HG02943 (cell line): ENCODE results near the gene MAP3K14.

ENCODE experiments used
- ATAC-seq: cut with Tn5 transposase; IDR thresholded peaks from one replicate; pipeline ENCODE4 v1.9.1; 2021; ENCODE audit warnings: mild to moderate bottlenecking, low read depth, moderate library complexity; ENCODE audit not compliant: unreplicated experiment

The MAP3K14 gene

DNA sequence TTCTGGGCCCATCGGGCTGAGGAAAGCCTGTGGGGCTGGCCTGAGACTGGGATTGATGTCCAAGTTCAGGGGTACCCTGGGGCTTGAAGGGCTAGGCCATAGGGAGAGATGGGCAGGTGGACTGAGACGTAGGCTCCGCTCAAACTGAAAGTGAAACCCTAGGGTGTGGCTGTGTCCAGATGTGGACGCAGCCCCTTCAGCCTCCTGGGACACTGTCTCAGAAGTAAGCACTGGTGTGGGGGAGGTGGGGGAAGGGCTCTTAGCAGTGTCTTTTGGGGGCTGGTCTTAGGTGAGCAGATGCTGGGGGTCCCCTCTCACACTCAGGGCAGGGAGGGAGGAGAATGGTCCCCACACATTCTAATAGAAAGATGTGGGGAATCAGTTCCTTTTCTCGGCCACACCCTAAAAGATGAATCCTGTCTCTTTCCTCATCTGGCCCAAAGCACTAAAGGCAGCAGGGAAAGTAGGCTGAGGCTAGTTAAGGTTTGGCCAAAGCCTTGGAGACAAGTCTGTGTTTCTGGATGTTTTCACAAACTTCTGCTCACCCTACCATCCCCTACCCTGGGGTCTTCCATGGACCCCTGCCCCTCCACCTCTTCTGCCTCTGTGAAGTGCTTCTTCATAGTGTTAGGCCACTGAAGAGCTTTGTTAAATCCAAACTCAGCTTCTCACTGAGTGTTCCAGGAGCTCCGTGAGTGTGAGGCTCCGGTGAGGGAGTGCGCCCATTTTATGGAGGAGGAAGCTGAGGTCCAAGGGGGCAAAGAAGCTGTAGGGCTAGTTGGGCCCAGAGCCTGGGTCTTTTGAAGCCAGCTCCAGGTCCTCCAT lies 89.5 kb downstream of the MAP3K14 start:
- ATAC-seq, result no peak

GRCh38 chr17:45226576-45226975 lies 90.2 kb downstream of the MAP3K14 start:
- no peak for ATAC-seq

DNA sequence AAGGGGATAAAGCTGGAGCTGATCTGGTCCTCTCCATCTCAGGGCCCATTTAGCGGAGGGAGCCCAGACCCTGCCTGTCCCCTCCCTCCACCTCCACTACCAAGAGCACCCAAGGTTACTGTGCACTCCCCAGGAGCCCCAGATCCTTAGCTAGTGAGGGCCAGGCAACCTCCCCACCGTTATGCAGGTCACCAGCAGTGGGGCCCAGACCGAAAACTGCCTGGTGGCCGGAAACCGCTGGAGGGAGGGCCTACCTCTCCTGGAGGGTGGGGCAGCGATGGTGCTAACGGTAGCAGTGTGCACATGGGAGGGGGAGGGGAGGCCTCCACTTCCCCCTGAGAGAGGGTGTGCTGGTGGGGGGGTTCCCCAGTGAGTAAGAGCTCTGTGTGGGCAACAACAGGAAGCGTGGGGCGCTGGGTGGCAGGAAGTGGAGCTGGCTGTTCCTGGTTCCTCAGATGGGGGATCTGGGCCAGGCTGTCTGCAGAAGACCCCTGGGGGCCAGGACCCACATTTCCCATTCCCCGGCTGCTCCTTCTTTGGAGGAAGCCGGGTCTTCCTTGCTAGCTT lies 90.8 kb downstream of the MAP3K14 start:
- ATAC-seq, result no peak

DNA sequence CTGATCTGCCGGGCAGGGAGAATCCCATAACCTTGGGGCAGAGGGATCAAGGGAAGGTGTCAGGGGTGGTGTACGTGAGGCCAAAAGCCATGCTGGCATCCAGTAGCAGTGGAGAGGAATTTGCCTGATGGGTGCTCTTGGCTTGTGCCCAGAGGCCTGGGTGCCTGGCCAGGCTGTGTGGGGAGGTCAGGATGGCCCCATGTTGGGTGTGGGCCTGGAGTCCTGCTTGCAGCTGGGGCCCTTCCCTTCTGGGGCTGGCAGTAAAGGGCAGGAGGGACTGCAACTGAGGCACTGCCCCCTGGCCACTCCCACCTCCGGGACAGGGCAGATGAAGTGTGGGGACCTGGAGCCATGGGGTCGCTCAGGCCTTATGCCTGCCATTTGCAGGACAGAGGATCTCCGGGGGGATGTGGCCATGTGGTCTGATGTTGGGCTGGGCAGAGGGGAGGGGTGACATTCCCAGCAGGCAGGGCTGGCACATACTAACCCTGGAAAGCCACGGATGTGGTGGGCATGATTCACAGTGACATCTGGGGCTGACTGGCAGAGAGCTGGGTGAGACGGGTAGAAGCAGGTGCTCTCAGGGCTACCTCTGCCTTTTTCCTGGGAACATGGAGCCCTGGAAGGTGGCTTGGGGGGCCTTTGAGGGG lies 91.6 kb downstream of the MAP3K14 start:
- ATAC-seq, result no peak

DNA sequence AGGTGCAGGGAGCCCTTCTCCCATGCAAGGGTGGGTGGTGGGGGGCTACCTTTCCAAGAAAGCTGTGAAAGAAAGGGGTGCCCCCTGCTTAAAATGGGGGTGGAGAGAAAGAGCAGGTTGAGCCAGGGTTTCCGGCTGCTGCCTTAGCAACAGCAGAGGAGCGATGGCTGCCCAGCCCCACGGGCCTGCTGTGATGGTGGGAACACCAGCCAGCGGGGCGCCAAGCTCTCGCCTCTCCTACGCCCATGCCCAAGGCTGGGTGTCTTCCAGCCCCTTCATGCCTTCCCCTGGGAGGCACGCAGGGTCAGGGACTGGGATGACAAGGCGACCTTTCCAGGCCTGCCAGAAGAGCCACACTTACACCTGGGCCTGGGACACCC lies 92.2 kb downstream of the MAP3K14 start:
- no peak for ATAC-seq

DNA sequence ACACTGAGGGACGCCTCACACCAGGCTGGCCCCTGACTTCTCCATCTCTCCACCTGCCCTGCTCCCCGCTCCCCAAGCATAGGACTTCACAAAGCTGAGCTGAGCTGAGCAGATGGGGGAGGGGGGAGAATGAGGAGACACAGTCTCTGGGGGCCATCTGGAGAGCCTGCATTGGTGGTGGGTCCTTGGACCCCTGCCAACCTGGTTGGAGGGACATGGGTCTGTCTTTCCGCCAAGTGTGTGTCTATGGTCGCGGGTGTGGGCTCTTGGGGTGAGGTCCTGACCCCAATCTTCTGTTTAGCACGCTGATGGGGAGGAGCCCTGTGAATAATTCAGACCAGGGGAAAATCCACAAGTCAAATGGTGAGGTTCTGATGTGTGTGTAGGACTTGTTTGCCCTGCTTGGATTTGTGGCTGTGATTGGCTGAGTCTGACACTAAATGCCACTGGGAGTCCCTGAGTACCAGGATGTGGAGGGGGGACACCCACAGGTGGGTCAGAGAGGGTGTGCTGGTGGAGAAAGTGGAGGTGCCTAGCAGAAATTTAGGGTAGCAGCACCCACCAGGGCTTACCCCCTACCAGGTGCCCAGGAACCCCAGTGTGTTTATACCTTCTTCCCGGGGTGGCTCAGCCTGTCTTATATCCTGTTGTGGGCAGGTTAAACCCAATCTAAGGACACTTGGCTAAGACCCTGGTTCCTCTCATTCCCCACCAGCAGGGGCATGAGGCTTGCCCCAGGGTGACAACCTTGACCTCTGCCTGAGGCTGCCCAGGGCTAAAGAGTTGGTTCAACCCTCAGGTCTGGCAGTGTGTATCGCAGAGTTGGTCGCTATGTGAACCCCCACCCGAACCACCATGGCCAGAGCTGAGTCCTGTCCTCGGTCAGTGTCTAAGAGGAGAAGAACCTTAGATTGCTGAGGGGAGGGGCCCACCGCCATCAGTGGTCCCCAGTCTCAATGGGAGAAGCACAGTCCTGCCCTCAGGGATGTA lies 93.0 kb downstream of the MAP3K14 start:
- ATAC-seq, result no peak

- no peak for ATAC-seq
Measured at GRCh38 chr17:45222996-45223538, 93.8 kb downstream of the MAP3K14 start.

- no peak for ATAC-seq
Measured at GRCh38 chr17:45222289-45222995, 94.4 kb downstream of the MAP3K14 start.

DNA sequence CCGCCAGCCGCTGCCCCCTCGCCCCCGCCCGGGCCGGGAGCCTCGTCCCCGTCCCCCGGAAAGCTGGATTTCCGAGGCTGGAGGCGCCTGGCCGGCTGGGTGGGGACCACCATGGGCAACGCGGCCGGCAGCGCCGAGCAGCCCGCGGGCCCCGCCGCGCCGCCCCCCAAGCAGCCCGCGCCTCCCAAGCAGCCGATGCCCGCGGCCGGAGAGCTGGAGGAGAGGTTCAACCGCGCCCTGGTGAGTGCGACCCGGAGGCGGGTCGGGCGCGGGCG lies 94.9 kb downstream of the MAP3K14 start:
- ATAC-seq, result no peak

GRCh38 chr17:45221081-45222013 lies 95.5 kb downstream of the MAP3K14 start, which contains the start of gene FMNL1:
Gene FMNL1, plus strand, starts transcription at chr17:45221885. Its CDS starts 240 bp downstream, at chr17:45222125.
- no peak for ATAC-seq

GRCh38 chr17:45220079-45220478 lies 96.7 kb downstream of the MAP3K14 start:
- ATAC-seq, result no peak

DNA sequence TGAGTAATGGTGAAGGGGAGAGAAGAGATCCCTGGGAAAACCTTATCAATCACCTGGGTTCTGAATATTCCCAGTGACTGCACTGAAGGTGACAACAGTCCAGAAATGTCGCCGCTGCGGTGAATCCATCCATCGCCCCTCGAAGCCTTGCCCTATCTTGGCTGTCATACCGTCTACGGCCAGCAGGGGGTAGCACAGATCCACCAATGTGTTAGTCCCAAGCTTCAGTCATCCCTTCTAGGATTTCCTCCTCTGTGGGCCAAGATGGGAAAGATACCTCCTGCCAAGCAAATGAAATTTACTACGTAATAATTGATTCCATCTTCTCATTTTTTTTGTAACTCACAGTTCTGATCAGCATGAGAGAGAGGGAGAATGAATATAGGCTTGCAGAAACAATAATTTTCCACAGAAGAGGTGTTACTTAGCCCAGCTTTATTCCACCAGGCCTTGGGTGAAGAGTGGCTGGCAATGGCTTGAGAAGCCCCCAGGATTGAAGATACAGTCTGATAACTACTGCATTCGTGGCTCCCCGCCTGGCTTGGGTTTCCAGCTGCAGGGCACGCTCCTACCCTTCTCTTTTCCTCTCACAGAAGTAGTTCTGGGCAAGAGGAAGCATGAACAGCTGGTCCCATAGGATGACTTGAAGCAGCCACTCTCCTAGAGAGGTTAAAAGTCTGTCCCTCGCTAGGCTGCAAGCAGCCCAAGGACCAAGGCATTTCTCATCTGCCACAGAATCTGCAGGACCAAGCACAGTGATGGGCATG lies 97.7 kb downstream of the MAP3K14 start:
- ATAC-seq, result no peak
